ENCODE results near the gene EDC4. TPM values are rescaled to one million over a fixed set of nuclear protein-coding genes. Genes with fewer than 3 reads are reported as not detected.

EDC4 gene
- total and polyA plus RNA-seq, 4 donors, result 40.8 to 97.9 (median 69.4) TPM

DNA sequence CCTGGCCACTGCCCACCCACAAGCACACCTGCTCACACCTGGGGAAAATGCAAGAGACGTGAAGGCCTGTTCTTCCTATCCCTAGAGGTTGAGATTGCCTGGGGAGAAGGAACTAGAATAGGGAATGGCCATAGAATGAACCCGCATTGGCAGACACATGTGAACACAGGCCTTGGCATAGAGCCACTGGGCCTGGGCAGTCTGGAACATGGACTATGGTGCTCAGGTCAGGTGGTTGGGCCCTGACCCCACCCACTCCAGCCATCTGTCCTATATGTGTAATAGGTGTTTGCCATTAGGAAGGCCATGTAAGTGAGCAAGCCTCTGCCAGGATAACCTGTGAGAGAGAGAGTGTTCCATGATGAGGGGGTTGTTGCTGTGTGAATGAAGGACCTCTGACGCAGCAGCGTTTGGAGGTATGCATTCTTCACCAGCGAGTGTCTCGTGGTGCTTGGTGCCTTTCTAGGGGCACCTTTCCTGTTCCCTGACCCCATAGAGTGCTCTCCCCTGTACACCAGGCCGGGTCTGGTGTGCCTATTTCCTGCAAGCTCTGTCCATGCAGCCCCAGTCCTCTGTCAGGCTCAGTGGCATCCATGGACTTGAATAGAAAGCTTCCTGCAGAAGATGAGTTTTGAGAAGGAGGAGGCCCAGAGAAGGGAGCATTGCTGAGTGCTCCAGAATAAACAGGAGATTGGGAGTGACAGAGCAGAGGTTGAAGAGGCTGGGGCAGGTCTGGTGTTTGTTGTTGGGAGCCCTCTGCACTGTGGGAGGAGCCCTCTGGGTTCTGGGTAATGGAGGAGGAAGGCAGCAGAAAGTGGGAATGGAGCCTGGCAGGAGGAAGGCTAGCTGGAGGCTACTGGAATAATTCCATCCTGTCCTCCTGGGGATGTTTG, 43.2 kb downstream of the EDC4 start:
- H3K4me3 ChIP-seq (ENCODE audit: low read depth, low read length), result no peak overlapping the region
- no peaks in the 10 kb centered on the region for H3K27me3 ChIP-seq (ENCODE audit: control insufficient read depth, insufficient read depth, low read length)
- no peak for DNase-seq (ENCODE audit: low read depth in 4 of 6, low spot score in 6 of 6)
- H3K4me1 ChIP-seq (ENCODE audit: control insufficient read depth, insufficient read depth, low read length), result peaks cover 48% of the 10 kb centered on the region
- H3K36me3 ChIP-seq (ENCODE audit: control insufficient read depth, insufficient read depth, low read length), result peaks cover 47% of the 10 kb centered on the region
- WGBS (ENCODE audit: insufficient coverage), result 87% methylated on average over 3 of the region's 7 CpGs
- no peaks in the 10 kb centered on the region for H3K9me3 ChIP-seq (ENCODE audit: control insufficient read depth, insufficient read depth, low read length)
- H3K27ac ChIP-seq (ENCODE audit: low read depth, low read length), result peak overlapping the region; percentile 69

DNA sequence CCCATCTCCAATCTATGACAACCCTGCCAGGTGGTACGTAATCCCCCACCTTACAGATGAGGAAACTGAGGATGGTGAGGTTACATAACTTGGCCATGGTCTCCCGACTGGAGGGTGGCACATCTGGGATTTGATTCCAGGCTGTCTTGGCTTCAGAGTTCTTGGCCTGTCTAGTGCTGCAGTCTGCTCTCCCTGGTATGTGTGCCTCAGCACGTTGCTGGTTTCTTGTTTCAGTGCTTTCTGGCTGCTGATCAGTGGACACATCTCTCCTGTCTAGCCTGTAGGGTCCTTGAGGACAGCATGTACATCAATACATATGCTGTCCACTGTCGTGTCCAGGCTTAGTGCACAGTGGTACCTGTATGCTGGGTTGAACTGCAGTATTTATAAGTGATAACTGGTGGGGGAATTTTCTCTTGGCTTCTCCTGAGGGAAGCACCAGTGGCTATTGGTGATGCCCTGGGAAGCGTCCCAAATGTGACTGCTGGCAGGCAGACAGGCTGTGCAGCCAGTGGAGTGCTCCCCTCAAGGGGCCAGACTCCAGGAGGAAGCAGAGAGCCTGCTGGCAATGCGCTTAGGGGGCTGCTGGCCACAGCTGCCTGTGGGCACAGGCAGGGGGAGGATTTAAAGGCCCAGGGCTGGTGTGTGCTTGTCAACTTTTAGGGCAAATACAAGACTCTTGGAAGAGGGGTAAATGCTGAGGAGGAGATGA, 44.4 kb downstream of the EDC4 start:
- no peaks in the 10 kb centered on the region for H3K27me3 ChIP-seq (ENCODE audit: control insufficient read depth, insufficient read depth, low read length)
- peaks cover 48% of the 10 kb centered on the region for H3K4me1 ChIP-seq (ENCODE audit: control insufficient read depth, insufficient read depth, low read length)
- no peak overlapping the region for H3K4me3 ChIP-seq (ENCODE audit: low read depth, low read length)
- H3K9me3 ChIP-seq (ENCODE audit: control insufficient read depth, insufficient read depth, low read length), result no peaks in the 10 kb centered on the region
- peak overlapping the region; percentile 69 for H3K27ac ChIP-seq (ENCODE audit: low read depth, low read length)
- 48% methylated on average over 5 of the region's 6 CpGs for WGBS (ENCODE audit: insufficient coverage)
- H3K36me3 ChIP-seq (ENCODE audit: control insufficient read depth, insufficient read depth, low read length), result peaks cover 38% of the 10 kb centered on the region
- peak in 4 of 6 donors; percentile 33 to 85 (median 46) for DNase-seq (ENCODE audit: low read depth in 4 of 6, low spot score in 6 of 6)

DNA sequence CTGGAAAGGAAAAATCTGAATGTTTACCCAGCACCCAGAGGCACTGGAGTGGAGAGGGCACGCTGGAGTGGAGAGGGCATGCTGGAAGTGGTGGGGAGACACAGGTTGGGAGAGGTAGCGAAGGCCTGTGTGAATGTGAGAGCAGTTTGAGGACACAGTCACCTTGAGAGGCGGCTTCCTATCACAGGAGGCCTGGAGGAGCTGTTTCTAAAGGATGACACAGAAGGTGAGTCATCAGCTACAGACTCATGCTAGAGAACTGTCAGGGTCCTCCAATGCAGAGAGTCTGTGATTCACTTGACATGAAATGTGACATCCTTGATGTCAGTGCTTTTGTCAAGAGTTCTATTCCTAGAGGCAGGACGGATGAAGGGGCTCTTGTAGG, 45.0 kb downstream of the EDC4 start:
- H3K4me3 ChIP-seq (ENCODE audit: low read depth, low read length), result no peak overlapping the region
- H3K36me3 ChIP-seq (ENCODE audit: control insufficient read depth, insufficient read depth, low read length), result peaks cover 40% of the 10 kb centered on the region
- H3K27me3 ChIP-seq (ENCODE audit: control insufficient read depth, insufficient read depth, low read length), result no peaks in the 10 kb centered on the region
- WGBS (ENCODE audit: insufficient coverage), result 90% methylated on average over 3 of the region's 4 CpGs
- DNase-seq (ENCODE audit: low read depth in 4 of 6, low spot score in 6 of 6), result no peak
- peak overlapping the region; percentile 69 for H3K27ac ChIP-seq (ENCODE audit: low read depth, low read length)
- H3K9me3 ChIP-seq (ENCODE audit: control insufficient read depth, insufficient read depth, low read length), result no peaks in the 10 kb centered on the region
- peaks cover 51% of the 10 kb centered on the region for H3K4me1 ChIP-seq (ENCODE audit: control insufficient read depth, insufficient read depth, low read length)

DNA sequence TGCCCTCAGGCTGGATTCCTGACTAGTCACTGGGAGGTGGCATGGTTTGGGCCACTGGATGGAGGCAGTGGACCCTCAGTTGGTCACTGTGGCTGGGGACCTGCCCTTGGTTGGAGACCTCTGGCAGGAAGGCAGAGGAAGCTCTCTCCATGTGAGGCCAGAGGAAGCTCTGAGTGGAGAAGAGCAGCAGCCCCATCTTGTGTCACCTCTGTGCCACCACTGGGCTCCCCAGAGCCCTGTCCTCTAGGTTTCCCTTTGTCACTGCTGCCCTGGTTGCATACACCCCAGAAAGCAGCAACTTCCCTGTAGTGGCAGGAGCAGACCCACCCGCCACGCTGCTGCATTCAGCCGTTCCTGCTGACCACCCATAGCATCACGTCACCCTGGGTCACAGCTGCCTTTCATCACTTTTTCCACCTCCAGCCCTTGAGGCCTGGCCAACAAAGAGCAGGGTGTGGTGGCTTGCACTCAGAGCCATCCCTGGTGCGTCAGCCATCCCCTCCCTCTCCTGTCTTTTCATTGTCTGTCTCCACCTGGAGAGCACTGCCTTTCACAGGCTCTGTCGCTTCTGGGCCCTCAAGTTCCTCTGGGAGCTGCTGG, 46.9 kb downstream of the EDC4 start:
- H3K27ac ChIP-seq (ENCODE audit: low read depth, low read length), result peak overlapping the region; percentile 25
- no peak overlapping the region for H3K4me3 ChIP-seq (ENCODE audit: low read depth, low read length)
- WGBS (ENCODE audit: insufficient coverage), result 91% methylated on average over 5 of the region's 6 CpGs
- peaks cover 67% of the 10 kb centered on the region for H3K4me1 ChIP-seq (ENCODE audit: control insufficient read depth, insufficient read depth, low read length)
- DNase-seq (ENCODE audit: low read depth in 4 of 6, low spot score in 6 of 6), result no peak
- H3K36me3 ChIP-seq (ENCODE audit: control insufficient read depth, insufficient read depth, low read length), result peaks cover 53% of the 10 kb centered on the region
- no peaks in the 10 kb centered on the region for H3K27me3 ChIP-seq (ENCODE audit: control insufficient read depth, insufficient read depth, low read length)
- H3K9me3 ChIP-seq (ENCODE audit: control insufficient read depth, insufficient read depth, low read length), result no peaks in the 10 kb centered on the region

DNA sequence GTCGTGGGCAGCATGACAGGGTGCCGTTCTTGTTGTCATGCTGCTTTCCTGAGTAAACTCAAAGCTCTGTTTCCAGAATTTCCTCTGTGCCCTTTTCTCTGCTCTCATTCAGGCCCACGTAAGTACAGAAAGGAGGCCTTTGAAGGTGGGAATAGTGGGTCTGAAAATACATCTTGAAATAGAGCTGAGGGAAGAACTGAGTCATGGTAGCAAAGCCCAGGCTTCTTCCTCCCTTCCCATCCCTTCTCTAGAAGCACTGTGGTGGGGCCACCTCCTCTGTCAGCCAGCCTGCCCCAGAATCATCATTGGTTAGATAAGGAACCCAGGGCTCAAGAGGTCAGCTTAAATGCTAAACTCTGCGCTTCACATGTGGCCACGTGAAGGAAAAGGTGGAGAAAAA, 49.4 kb downstream of the EDC4 start:
- Histone ChIP-seq H3K27ac (ENCODE audit: low read depth, low read length) (peak overlapping the region; percentile 25), H3K4me3 (ENCODE audit: low read depth, low read length) (no peak overlapping the region), H3K4me1 (ENCODE audit: control insufficient read depth, insufficient read depth, low read length) (peaks cover 60% of the 10 kb centered on the region), H3K9me3 (ENCODE audit: control insufficient read depth, insufficient read depth, low read length) (no peaks in the 10 kb centered on the region), H3K36me3 (ENCODE audit: control insufficient read depth, insufficient read depth, low read length) (peaks cover 43% of the 10 kb centered on the region), H3K27me3 (ENCODE audit: control insufficient read depth, insufficient read depth, low read length) (no peaks in the 10 kb centered on the region)
- WGBS (ENCODE audit: insufficient coverage), result 75% methylated on average over 4 of the region's 5 CpGs
- DNase-seq (ENCODE audit: low read depth in 4 of 6, low spot score in 6 of 6), result no peak

DNA sequence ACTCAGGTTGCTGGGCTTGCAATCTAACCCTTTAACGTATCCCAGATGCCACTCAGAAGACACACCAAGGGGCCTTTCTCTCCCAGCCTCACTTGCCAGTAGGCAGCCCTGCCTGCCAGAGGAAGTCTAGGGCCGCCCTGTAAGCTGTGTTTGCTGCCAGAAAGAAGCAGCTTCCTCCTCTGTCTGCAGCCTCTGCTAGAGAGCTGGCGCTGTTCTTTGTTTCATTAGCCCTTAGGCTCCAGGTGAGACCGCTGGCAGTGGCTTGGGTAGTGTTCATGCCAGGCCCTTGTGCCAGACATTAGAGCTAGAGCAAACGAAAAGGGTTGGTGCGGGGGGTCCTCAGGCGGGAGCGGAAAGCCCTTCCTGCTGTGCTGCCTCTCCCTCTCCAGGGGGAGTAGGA, 49.9 kb downstream of the EDC4 start:
- H3K36me3 ChIP-seq (ENCODE audit: control insufficient read depth, insufficient read depth, low read length), result peaks cover 48% of the 10 kb centered on the region
- H3K4me1 ChIP-seq (ENCODE audit: control insufficient read depth, insufficient read depth, low read length), result peaks cover 58% of the 10 kb centered on the region
- DNase-seq (ENCODE audit: low read depth in 4 of 6, low spot score in 6 of 6), result no peak
- H3K4me3 ChIP-seq (ENCODE audit: low read depth, low read length), result no peak overlapping the region
- H3K27ac ChIP-seq (ENCODE audit: low read depth, low read length), result no peak overlapping the region
- 53% methylated on average over 4 of the region's 8 CpGs for WGBS (ENCODE audit: insufficient coverage)
- no peaks in the 10 kb centered on the region for H3K9me3 ChIP-seq (ENCODE audit: control insufficient read depth, insufficient read depth, low read length)
- H3K27me3 ChIP-seq (ENCODE audit: control insufficient read depth, insufficient read depth, low read length), result no peaks in the 10 kb centered on the region

DNA sequence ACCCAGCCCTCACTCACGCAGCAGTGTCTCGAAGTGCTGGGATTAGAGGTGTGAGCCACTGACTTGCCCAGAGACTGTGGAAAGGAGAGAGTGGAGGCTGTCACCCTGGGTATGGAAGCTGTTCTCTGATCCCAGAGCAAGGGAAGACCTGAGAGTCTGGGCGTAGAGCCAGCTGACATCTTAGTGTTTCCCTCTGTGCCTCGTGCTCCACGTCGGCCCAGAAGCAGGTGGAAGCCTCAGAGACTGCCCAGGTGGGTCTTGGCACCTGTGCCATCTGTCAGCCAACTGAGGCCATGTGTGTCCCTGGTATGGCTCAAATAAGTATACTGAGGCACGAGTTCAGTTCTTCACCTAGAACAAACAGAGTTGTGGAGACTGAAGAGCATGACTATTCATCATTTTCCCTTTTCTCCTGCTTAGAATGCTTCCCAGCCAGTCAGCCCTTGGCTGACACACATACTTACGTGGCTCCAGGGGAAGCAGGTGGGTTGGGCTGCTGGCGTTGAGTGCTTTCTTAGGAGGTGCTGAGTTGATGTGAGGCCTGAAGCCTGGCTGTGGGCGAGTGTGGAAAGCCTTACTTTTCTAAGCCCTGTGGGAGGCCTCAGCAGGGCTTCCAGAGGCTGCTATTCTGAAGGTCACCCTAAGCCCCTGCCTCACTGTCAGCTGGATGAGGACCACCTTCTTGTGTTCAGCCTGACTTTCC, 50.7 kb downstream of the EDC4 start:
- peaks cover 54% of the 10 kb centered on the region for H3K36me3 ChIP-seq (ENCODE audit: control insufficient read depth, insufficient read depth, low read length)
- WGBS (ENCODE audit: insufficient coverage), result 80% methylated on average over 9 of the region's 10 CpGs
- no peak for DNase-seq (ENCODE audit: low read depth in 4 of 6, low spot score in 6 of 6)
- peaks cover 57% of the 10 kb centered on the region for H3K4me1 ChIP-seq (ENCODE audit: control insufficient read depth, insufficient read depth, low read length)
- H3K27ac ChIP-seq (ENCODE audit: low read depth, low read length), result peak overlapping the region; percentile 40
- no peaks in the 10 kb centered on the region for H3K9me3 ChIP-seq (ENCODE audit: control insufficient read depth, insufficient read depth, low read length)
- no peaks in the 10 kb centered on the region for H3K27me3 ChIP-seq (ENCODE audit: control insufficient read depth, insufficient read depth, low read length)
- no peak overlapping the region for H3K4me3 ChIP-seq (ENCODE audit: low read depth, low read length)

DNA sequence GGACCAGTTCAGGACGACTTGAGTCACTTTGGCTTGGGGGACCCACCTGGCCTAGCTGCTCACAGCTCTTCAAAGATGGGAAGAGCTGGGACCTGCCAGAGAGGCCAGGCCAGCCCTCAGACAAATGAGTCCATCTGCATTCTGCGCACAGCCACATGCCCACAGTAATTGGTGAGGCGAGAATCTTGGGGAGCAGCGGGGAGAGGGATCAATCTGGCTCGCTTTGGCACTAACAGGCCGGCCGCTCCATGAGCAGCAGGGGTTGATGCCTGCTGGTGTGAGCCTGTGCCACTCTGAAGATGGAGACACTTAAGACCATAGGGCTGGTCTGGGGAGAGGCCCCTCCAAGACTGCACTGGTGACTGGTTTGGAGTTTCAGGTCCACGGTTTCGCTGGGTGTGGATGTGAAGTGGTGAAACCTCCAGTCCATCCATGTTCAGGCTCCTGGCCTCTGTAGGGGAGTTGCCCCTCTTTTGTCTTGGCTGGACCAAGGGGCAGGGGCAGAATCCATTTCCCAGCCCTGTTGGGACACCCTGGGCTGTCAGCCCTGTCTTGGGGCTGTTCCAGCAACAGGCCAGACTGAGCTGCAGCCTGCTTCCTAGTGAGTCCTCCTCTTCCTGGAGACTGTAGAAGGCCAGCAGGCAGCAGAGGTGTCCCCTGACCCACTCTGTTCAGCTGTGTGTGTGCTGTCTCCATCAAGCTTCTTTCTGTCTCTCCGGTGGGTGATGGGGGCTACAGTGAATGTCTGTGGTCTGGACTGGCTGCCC, 51.5 kb downstream of the EDC4 start:
- peaks cover 57% of the 10 kb centered on the region for H3K4me1 ChIP-seq (ENCODE audit: control insufficient read depth, insufficient read depth, low read length)
- no peaks in the 10 kb centered on the region for H3K27me3 ChIP-seq (ENCODE audit: control insufficient read depth, insufficient read depth, low read length)
- DNase-seq (ENCODE audit: low read depth in 4 of 6, low spot score in 6 of 6), result no peak

More for the DNA sequence above, 51.5 kb downstream of the EDC4 start:
- peaks cover 57% of the 10 kb centered on the region for H3K36me3 ChIP-seq (ENCODE audit: control insufficient read depth, insufficient read depth, low read length)
- peak overlapping the region; percentile 40 for H3K27ac ChIP-seq (ENCODE audit: low read depth, low read length)
- 73% methylated on average over 10 of the region's 10 CpGs for WGBS (ENCODE audit: insufficient coverage)
- no peaks in the 10 kb centered on the region for H3K9me3 ChIP-seq (ENCODE audit: control insufficient read depth, insufficient read depth, low read length)
- H3K4me3 ChIP-seq (ENCODE audit: low read depth, low read length), result no peak overlapping the region

All from spinal cord (tissue), 10 donors.